B cell (primary cell): ENCODE data around the gene FCRL5. TPM values are rescaled to one million over a fixed set of nuclear protein-coding genes. Genes with fewer than 3 reads are reported as not detected.

ENCODE experiments used
- ATAC-seq: fragments of 200-7000 bp; cut with Tn5 transposase; one replicate; pipeline ENCODE4 v1.10.0; 2021; ENCODE audit warnings: low read depth, mild to moderate bottlenecking, moderate number of reproducible peaks, moderate library complexity
- CTCF ChIA-PET: fragments of 350-600 bp; sonication (Branson Sonifier 250); formaldehyde crosslinking; loops from one replicate; lab custom pipeline; 2021; ENCODE audit warnings: antibody characterized with exemption, inconsistent platforms; lab: Charles Lee
- POLR2A ChIA-PET: fragments of 350-600 bp; sonication (Branson Sonifier 250); formaldehyde crosslinking; loops from one replicate; lab custom pipeline; 2021; ENCODE audit warnings: antibody characterized with exemption; lab: Charles Lee
- DNase-seq: peaks from one replicate; pipeline ENCODE4 v3.0.0; 2013
- H2AFZ ChIP-seq: 2 replicates; pipeline ENCODE4 v1.6.1; 2012; ENCODE audit warnings: mild to moderate bottlenecking, low read depth, low read length; ENCODE audit not compliant: insufficient read depth, poor library complexity, severe bottlenecking
- H3K27ac ChIP-seq, 2 donors: 1 replicate in 1 of 2; 2 replicates in 1 of 2; pipeline ENCODE4 v1.5.1; 2012 to 2013; ENCODE audit warnings: low read length in 2 of 2, mild to moderate bottlenecking in 2 of 2, moderate library complexity in 1 of 2
- H3K27me3 ChIP-seq, 4 experiments: fragments of 200-600 bp in 1 of 4; sonication (generic) in 1 of 4; replicated peaks in 1 of 4; 1 replicate in 2 of 4; 2 replicates in 2 of 4; pipeline versions ENCODE4 v1.6.1 to v1.7.0; 2013 to 2016; ENCODE audit warnings: low read length in 3 of 4, mild to moderate bottlenecking in 2 of 4, mixed read lengths in 1 of 4, moderate library complexity in 1 of 4; ENCODE audit not compliant: insufficient read depth in 4 of 4, control insufficient read depth in 3 of 4; ENCODE audit errors: control extremely low read depth in 1 of 4
- H3K36me3 ChIP-seq, 2 experiments: replicated peaks in 1 of 2; 1 replicate in 1 of 2; 2 replicates in 1 of 2; pipeline versions ENCODE4 v1.6.1 to v1.7.1; 2013; ENCODE audit warnings: low read length in 1 of 2; ENCODE audit not compliant: insufficient read depth in 2 of 2, control insufficient read depth in 1 of 2; ENCODE audit errors: control extremely low read depth in 1 of 2, extremely low read depth in 1 of 2
- H3K4me1 ChIP-seq, 2 donors: fragments of 200-600 bp in 1 of 2; sonication (generic) in 1 of 2; 1 replicate in 1 of 2; 2 replicates in 1 of 2; pipeline versions ENCODE4 v1.5.1 to v1.6.1; 2013 to 2017; ENCODE audit warnings: low read length in 2 of 2; ENCODE audit not compliant: control insufficient read depth in 2 of 2, insufficient read depth in 2 of 2
- H3K4me2 ChIP-seq: replicated peaks from 2 replicates; pipeline ENCODE3; 2012; ENCODE audit warnings: mild to moderate bottlenecking, low read depth, low read length; ENCODE audit not compliant: poor library complexity, severe bottlenecking
- H3K4me3 ChIP-seq, 5 experiments: fragments of 200-600 bp in 1 of 5; sonication (generic) in 1 of 5; 1 replicate in 3 of 5; 2 replicates in 2 of 5; pipeline versions ENCODE4 v1.5.1 to v1.7.0; 2011 to 2016; ENCODE audit warnings: low read length in 4 of 5, mild to moderate bottlenecking in 4 of 5, low read depth in 2 of 5, control low read depth in 1 of 5, moderate library complexity in 1 of 5; ENCODE audit not compliant: insufficient read depth in 1 of 5; ENCODE audit errors: control extremely low read depth in 1 of 5, extremely low read depth in 1 of 5
- H3K79me2 ChIP-seq: fragments of 200-600 bp; sonication (generic); one replicate; pipeline ENCODE4 v1.6.0; 2016; ENCODE audit warnings: low read length; ENCODE audit not compliant: control insufficient read depth, insufficient read depth
- H3K9ac ChIP-seq: fragments of 200-600 bp; sonication (generic); 2 replicates; pipeline ENCODE4 v1.6.1; 2017; ENCODE audit warnings: mild to moderate bottlenecking, low read length, moderate library complexity
- H3K9me3 ChIP-seq, 3 donors: one replicate each; pipeline versions ENCODE4 v1.6.1 to v1.7.1; 2013; ENCODE audit warnings: low read length in 2 of 3; ENCODE audit not compliant: control insufficient read depth in 2 of 3, insufficient read depth in 1 of 3; ENCODE audit errors: control extremely low read depth in 1 of 3
- H4K20me1 ChIP-seq: 2 replicates; pipeline ENCODE4 v1.6.0; 2012; ENCODE audit warnings: mild to moderate bottlenecking, low read length; ENCODE audit not compliant: insufficient read depth, control insufficient read depth, poor library complexity, severe bottlenecking
- H3K27ac Mint-ChIP-seq: one replicate; pipeline ENCODE4 v1.8.0; 2021; ENCODE audit warnings: mixed read lengths
- H3K27me3 Mint-ChIP-seq: one replicate; pipeline ENCODE4 v1.8.0; 2021; ENCODE audit warnings: mixed read lengths
- H3K4me1 Mint-ChIP-seq: one replicate; pipeline ENCODE4 v1.8.0; 2021; ENCODE audit warnings: mixed read lengths
- H3K4me3 Mint-ChIP-seq: one replicate; pipeline ENCODE4 v1.8.0; 2021; ENCODE audit warnings: mixed read lengths
- H3K9me3 Mint-ChIP-seq: one replicate; pipeline ENCODE4 v1.8.0; 2022; ENCODE audit warnings: mixed read lengths; ENCODE audit not compliant: insufficient read depth
- CTCF ChIP-seq: fragments of 200-600 bp; IDR thresholded peaks from one replicate; pipeline ENCODE4 v1.8.0; 2022; ENCODE audit warnings: antibody characterized with exemption, mild to moderate bottlenecking
- EZH2 ChIP-seq: IDR thresholded peaks from 2 replicates; pipeline ENCODE4 v1.6.1; 2012; ENCODE audit warnings: borderline replicate concordance, low read depth, mild to moderate bottlenecking, moderate library complexity, low read length; ENCODE audit not compliant: insufficient read depth, poor library complexity, severe bottlenecking
- WGBS: methylation state at CpG from one replicate; pipeline ENCODE4 v1.1.5; 2013; ENCODE audit warnings: missing lambda C conversion rate; ENCODE audit not compliant: insufficient coverage; 5-methylcytosine and 5-hydroxymethylcytosine counted together
- intact Hi-C: fragments of 100-400 bp; cut with micrococcal nuclease; formaldehyde crosslinking; loops from one replicate; pipeline ENCODE4 v1.10.0; 2022
- polyA plus RNA-seq: library from polyadenylated mRNA; depleted of rRNA; stranded (reverse); fragments of >200 nt; gene quantifications from 2 replicates; pipeline ENCODE4 v1.2.3, GENCODE V29; 2012
- total RNA-seq, 2 donors: library from RNA; stranded (reverse); fragments of 120-200 nt in 1 of 2; gene quantifications; 1 replicate in 1 of 2; 2 replicates in 1 of 2; pipeline versions ENCODE4 v1.2.3 to v1.2.4, GENCODE V29; 2013 to 2022

Gene FCRL5
- total and polyA plus RNA-seq, 2 donors (not counting 1 experiment from before 2014, with no cell fraction given), result 34.0 to 108 TPM

GRCh38 chr1:157512036-157512969, 40.0 kb downstream of the FCRL5 start:
- Histone ChIP-seq H3K27me3 (no peaks in the 10 kb centered on the region), H3K9ac (no peak overlapping the region), H3K36me3 (peaks cover 0 to 21% of the 10 kb centered on the region in 2 experiments), H3K4me1 (peaks cover 41 to 50% of the 10 kb centered on the region in 2 donors), H3K27ac (peak overlapping the region in 1 of 2 donors; percentile 10), H2AFZ (no peak overlapping the region), H3K4me3 (no peak overlapping the region), H4K20me1 (no peaks in the 10 kb centered on the region), H3K9me3 (no peaks in the 10 kb centered on the region), H3K4me2 (peak overlapping the region; percentile 61), H3K79me2 (no peaks in the 10 kb centered on the region)
- peak overlapping the region; percentile 52 for H3K4me3 Mint-ChIP-seq
- no peak for TF ChIP-seq CTCF
- TF ChIP-seq EZH2, result no peak
- ChIA-PET CTCF (interaction anchor here (0.8 to 2.2 kb wide), 10 partner anchors 9 to 612 kb away, joined by 3 to 8 read pairs (median 4); no protein-coding TSS in a partner anchor), POLR2A (interaction anchor here (0.6 kb wide), 1 partner anchor 550 kb away, joined by 9 read pairs; no protein-coding TSS in a partner anchor)
- peaks cover 59% of the 10 kb centered on the region for H3K4me1 Mint-ChIP-seq
- H3K27ac Mint-ChIP-seq, result peak overlapping the region; percentile 70
- intact Hi-C loops, result loop anchor here (2.0 to 5.0 kb wide), 2 partner anchors 40 to 50 kb away; partner anchors contain the start of gene FCRL5
- H3K9me3 Mint-ChIP-seq, result no peaks in the 10 kb centered on the region
- ATAC-seq (peak; percentile 57), DNase-seq (peak; percentile 66)
- no peaks in the 10 kb centered on the region for H3K27me3 Mint-ChIP-seq
- WGBS, result 54% methylated on average over 2 of the region's 3 CpGs
